HUDEP-2 (cell line): ENCODE data around the gene TAL2.
"Not testable (repeated sequence)": the region's sequence is repeated elsewhere in the genome, so short reads cannot be mapped to it uniquely, and the experiment has no call there.

Source experiments
- DNase-seq, 76 experiments: peaks; one replicate each; lab custom pipeline; 2025; ENCODE audit not compliant: unreplicated experiment in 76 of 76; lab: John Stamatoyannopoulos, UW

TAL2 gene

GRCh38 chr9:105703638-105704037 is 41.4 kb downstream of the TAL2 start:
- not testable (repeated sequence) for DNase-seq

GRCh38 chr9:105706156-105706555 is 43.9 kb downstream of the TAL2 start:
- no peak for DNase-seq

- DNase-seq, result no peak
Measured at GRCh38 chr9:105708405-105708804, 46.1 kb downstream of the TAL2 start.

GRCh38 chr9:105710638-105711037 is 48.4 kb downstream of the TAL2 start:
- no peak for DNase-seq

GRCh38 chr9:105711867-105712266 is 49.6 kb downstream of the TAL2 start:
- DNase-seq, result no peak

- DNase-seq, result no peak
Measured at GRCh38 chr9:105712297-105712696, 50.0 kb downstream of the TAL2 start.
